ENCODE data around the gene TRIM50. TPM values are rescaled to one million over a fixed set of nuclear protein-coding genes. Genes with fewer than 3 reads are reported as not detected.

The TRIM50 gene
- total RNA-seq, 1 experiment from 2014 or later = not detected

- no peaks in the 10 kb centered on the region for H3K36me3 ChIP-seq (ENCODE audit: control insufficient read depth, insufficient read depth, low read length)
- H3K9me3 ChIP-seq = no peaks in the 10 kb centered on the region
- TF ChIP-seq CTCF (IDR thresholded peaks at IDR 0.05; ENCODE audit: insufficient read depth in 1 of 2, low read depth in 1 of 2, low read length in 1 of 2, severe bottlenecking in 1 of 2, unreplicated experiment in 1 of 2) = no peak
- H3K4me1 ChIP-seq = 0 out of 2 replicates have a peak, but pooled peaks cover 7% of the 10 kb centered on the region
- intact Hi-C loops (cut with micrococcal nuclease; ENCODE audit: unreplicated experiment) = loop anchor here (2.0 kb wide), 1 partner anchor 17 kb away; no protein-coding TSS in a partner anchor
- DNase-seq = no peak
- CTCF ChIA-PET = no interaction called here
- Mint-ChIP-seq H3K27ac (ENCODE audit: unreplicated experiment) (no peak overlapping the region), H3K4me1 (ENCODE audit: low read depth, unreplicated experiment) (no peaks in the 10 kb centered on the region), H3K9me3 (ENCODE audit: unreplicated experiment) (no peaks in the 10 kb centered on the region), H3K36me3 (ENCODE audit: insufficient read depth, unreplicated experiment) (no peaks in the 10 kb centered on the region), H3K27me3 (ENCODE audit: insufficient read depth, unreplicated experiment) (no peaks in the 10 kb centered on the region), H3K4me3 (ENCODE audit: unreplicated experiment) (no peak overlapping the region)
- no peak overlapping the region for H3K4me3 ChIP-seq (ENCODE audit: low read depth, low read length)
- POLR2A ChIA-PET = no interaction called here
- BruUV-seq (replicated peaks) = no TSS peak
- no peaks in the 10 kb centered on the region for H3K27me3 ChIP-seq (replicated peaks; ENCODE audit: control insufficient read depth, insufficient read depth, low read length)
Observed at GRCh38 chr7:73359746-73360375, 32.0 kb upstream of the TRIM50 start.

GRCh38 chr7:73359306-73359705 is 31.4 kb upstream of the TRIM50 start:
- H3K27ac Mint-ChIP-seq (ENCODE audit: unreplicated experiment) = peak overlapping the region; percentile 47

GRCh38 chr7:73358590-73359275 is 30.9 kb upstream of the TRIM50 start:
- no peaks in the 10 kb centered on the region for H3K27me3 ChIP-seq (replicated peaks; ENCODE audit: control insufficient read depth, insufficient read depth, low read length)
- TF ChIP-seq CTCF (IDR thresholded peaks at IDR 0.05; ENCODE audit: insufficient read depth in 1 of 2, low read depth in 1 of 2, low read length in 1 of 2, severe bottlenecking in 1 of 2, unreplicated experiment in 1 of 2) = no peak
- intact Hi-C loops (cut with micrococcal nuclease; ENCODE audit: unreplicated experiment) = loop anchor here (2.0 kb wide), 1 partner anchor 16 kb away; no protein-coding TSS in a partner anchor
- DNase-seq = no peak
- Mint-ChIP-seq H3K9me3 (ENCODE audit: unreplicated experiment) (no peaks in the 10 kb centered on the region), H3K27me3 (ENCODE audit: insufficient read depth, unreplicated experiment) (no peaks in the 10 kb centered on the region), H3K27ac (ENCODE audit: unreplicated experiment) (peak overlapping the region; percentile 47), H3K4me1 (ENCODE audit: low read depth, unreplicated experiment) (no peaks in the 10 kb centered on the region), H3K36me3 (ENCODE audit: insufficient read depth, unreplicated experiment) (no peaks in the 10 kb centered on the region), H3K4me3 (ENCODE audit: unreplicated experiment) (no peak overlapping the region)
- H3K4me1 ChIP-seq = 0 out of 2 replicates have a peak, but pooled peaks cover 7% of the 10 kb centered on the region
- BruUV-seq (replicated peaks) = no TSS peak
- ChIA-PET CTCF (no interaction called here), POLR2A (no interaction called here)
- H3K4me3 ChIP-seq (ENCODE audit: low read depth, low read length) = no peak overlapping the region
- no peaks in the 10 kb centered on the region for H3K36me3 ChIP-seq (ENCODE audit: control insufficient read depth, insufficient read depth, low read length)
- H3K9me3 ChIP-seq = no peaks in the 10 kb centered on the region

More at GRCh38 chr7:73359306-73359705, 31.4 kb upstream of the TRIM50 start:
- intact Hi-C loops (cut with micrococcal nuclease; ENCODE audit: unreplicated experiment) = loop anchor here (2.0 kb wide), 1 partner anchor 17 kb away; no protein-coding TSS in a partner anchor
- POLR2A ChIA-PET = no interaction called here
- Histone ChIP-seq H3K4me3 (ENCODE audit: low read depth, low read length) (no peak overlapping the region), H3K36me3 (ENCODE audit: control insufficient read depth, insufficient read depth, low read length) (no peaks in the 10 kb centered on the region), H3K27me3 (replicated peaks; ENCODE audit: control insufficient read depth, insufficient read depth, low read length) (no peaks in the 10 kb centered on the region), H3K4me1 (0 out of 2 replicates have a peak, but pooled peaks cover 7% of the 10 kb centered on the region), H3K9me3 (no peaks in the 10 kb centered on the region)
- Mint-ChIP-seq H3K27me3 (ENCODE audit: insufficient read depth, unreplicated experiment) (no peaks in the 10 kb centered on the region), H3K4me1 (ENCODE audit: low read depth, unreplicated experiment) (no peaks in the 10 kb centered on the region), H3K9me3 (ENCODE audit: unreplicated experiment) (no peaks in the 10 kb centered on the region), H3K36me3 (ENCODE audit: insufficient read depth, unreplicated experiment) (no peaks in the 10 kb centered on the region), H3K4me3 (ENCODE audit: unreplicated experiment) (no peak overlapping the region)
- CTCF ChIA-PET = no interaction called here
- no peak for DNase-seq
- no TSS peak for BruUV-seq (replicated peaks)
- no peak for TF ChIP-seq CTCF (IDR thresholded peaks at IDR 0.05; ENCODE audit: insufficient read depth in 1 of 2, low read depth in 1 of 2, low read length in 1 of 2, severe bottlenecking in 1 of 2, unreplicated experiment in 1 of 2)

All from Caco-2 (cell line).